MM.1S (cell line): ENCODE results near the gene NUP160.

ENCODE experiments used
- EZH2 ChIP-seq: fragments of 300-600 bp; sonication (generic); optimal IDR thresholded peaks from 2 replicates; pipeline ENCODE3; 2017; ENCODE audit warnings: low read depth, mild to moderate bottlenecking, antibody characterized with exemption, low read length, mixed read lengths
- TF ChIP-seq, protein P1 (sequence below): fragments of 300-600 bp; sonication (generic); IDR thresholded peaks from 2 replicates; pipeline ENCODE4 v1.5.1; 2016; ENCODE audit warnings: antibody characterized with exemption, low read length, mixed read lengths

DNA sequence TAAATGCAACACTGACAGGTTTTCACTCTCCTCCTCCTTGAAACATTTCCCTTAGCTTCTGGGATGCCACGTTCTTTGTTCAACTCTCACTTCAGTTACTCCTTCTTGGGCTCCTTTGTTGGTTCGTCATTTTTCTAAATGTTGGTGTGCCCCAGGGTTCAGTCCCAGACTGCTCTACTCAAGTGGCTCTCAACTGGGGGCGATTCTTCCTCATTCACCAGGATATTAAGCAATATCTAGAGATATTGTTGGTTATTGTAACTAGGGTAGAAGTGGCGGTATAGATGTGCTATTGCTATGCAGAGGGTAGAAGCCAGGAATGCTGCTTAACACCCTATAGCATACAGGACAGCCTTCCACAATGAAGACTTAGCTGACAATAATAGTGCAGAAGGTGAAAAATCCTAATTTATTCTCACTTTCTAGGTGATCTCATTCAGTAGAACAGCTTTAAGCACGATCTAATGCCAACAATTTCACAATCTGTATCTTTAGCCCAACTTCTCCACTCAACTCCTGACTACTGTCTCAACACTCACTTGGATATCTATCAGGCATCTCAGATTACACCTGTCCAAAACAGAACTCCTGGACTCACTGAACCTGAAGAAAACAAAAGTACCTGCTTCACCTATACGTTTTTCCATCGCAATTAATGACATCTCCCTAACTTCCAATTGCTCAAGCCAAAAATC, 4.6 kb downstream of the NUP160 start:
- TF ChIP-seq EZH2: no peak
- TF ChIP-seq, protein P1, sequence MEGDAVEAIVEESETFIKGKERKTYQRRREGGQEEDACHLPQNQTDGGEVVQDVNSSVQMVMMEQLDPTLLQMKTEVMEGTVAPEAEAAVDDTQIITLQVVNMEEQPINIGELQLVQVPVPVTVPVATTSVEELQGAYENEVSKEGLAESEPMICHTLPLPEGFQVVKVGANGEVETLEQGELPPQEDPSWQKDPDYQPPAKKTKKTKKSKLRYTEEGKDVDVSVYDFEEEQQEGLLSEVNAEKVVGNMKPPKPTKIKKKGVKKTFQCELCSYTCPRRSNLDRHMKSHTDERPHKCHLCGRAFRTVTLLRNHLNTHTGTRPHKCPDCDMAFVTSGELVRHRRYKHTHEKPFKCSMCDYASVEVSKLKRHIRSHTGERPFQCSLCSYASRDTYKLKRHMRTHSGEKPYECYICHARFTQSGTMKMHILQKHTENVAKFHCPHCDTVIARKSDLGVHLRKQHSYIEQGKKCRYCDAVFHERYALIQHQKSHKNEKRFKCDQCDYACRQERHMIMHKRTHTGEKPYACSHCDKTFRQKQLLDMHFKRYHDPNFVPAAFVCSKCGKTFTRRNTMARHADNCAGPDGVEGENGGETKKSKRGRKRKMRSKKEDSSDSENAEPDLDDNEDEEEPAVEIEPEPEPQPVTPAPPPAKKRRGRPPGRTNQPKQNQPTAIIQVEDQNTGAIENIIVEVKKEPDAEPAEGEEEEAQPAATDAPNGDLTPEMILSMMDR: no peak
